B cell (primary cell): Measurements from ENCODE around the gene MAF. TPM values are rescaled to one million over a fixed set of nuclear protein-coding genes. Genes with fewer than 3 reads are reported as not detected.

Source experiments
- ATAC-seq: fragments of 200-7000 bp; cut with Tn5 transposase; one replicate; pipeline ENCODE4 v1.10.0; 2021; ENCODE audit warnings: low read depth, mild to moderate bottlenecking, moderate number of reproducible peaks, moderate library complexity
- CTCF ChIA-PET: fragments of 350-600 bp; sonication (Branson Sonifier 250); formaldehyde crosslinking; loops from one replicate; lab custom pipeline; 2021; ENCODE audit warnings: antibody characterized with exemption, inconsistent platforms; lab: Charles Lee
- POLR2A ChIA-PET: fragments of 350-600 bp; sonication (Branson Sonifier 250); formaldehyde crosslinking; loops from one replicate; lab custom pipeline; 2021; ENCODE audit warnings: antibody characterized with exemption; lab: Charles Lee
- DNase-seq: peaks from one replicate; pipeline ENCODE4 v3.0.0; 2013
- H2AFZ ChIP-seq: 2 replicates; pipeline ENCODE4 v1.6.1; 2012; ENCODE audit warnings: mild to moderate bottlenecking, low read depth, low read length; ENCODE audit not compliant: insufficient read depth, poor library complexity, severe bottlenecking
- H3K27ac ChIP-seq, 2 donors: 1 replicate in 1 of 2; 2 replicates in 1 of 2; pipeline ENCODE4 v1.5.1; 2012 to 2013; ENCODE audit warnings: low read length in 2 of 2, mild to moderate bottlenecking in 2 of 2, moderate library complexity in 1 of 2
- H3K27me3 ChIP-seq, 4 experiments: fragments of 200-600 bp in 1 of 4; sonication (generic) in 1 of 4; replicated peaks in 1 of 4; 1 replicate in 2 of 4; 2 replicates in 2 of 4; pipeline versions ENCODE4 v1.6.1 to v1.7.0; 2013 to 2016; ENCODE audit warnings: low read length in 3 of 4, mild to moderate bottlenecking in 2 of 4, mixed read lengths in 1 of 4, moderate library complexity in 1 of 4; ENCODE audit not compliant: insufficient read depth in 4 of 4, control insufficient read depth in 3 of 4; ENCODE audit errors: control extremely low read depth in 1 of 4
- H3K36me3 ChIP-seq, 2 experiments: replicated peaks in 1 of 2; 1 replicate in 1 of 2; 2 replicates in 1 of 2; pipeline versions ENCODE4 v1.6.1 to v1.7.1; 2013; ENCODE audit warnings: low read length in 1 of 2; ENCODE audit not compliant: insufficient read depth in 2 of 2, control insufficient read depth in 1 of 2; ENCODE audit errors: control extremely low read depth in 1 of 2, extremely low read depth in 1 of 2
- H3K4me1 ChIP-seq, 2 donors: fragments of 200-600 bp in 1 of 2; sonication (generic) in 1 of 2; 1 replicate in 1 of 2; 2 replicates in 1 of 2; pipeline versions ENCODE4 v1.5.1 to v1.6.1; 2013 to 2017; ENCODE audit warnings: low read length in 2 of 2; ENCODE audit not compliant: control insufficient read depth in 2 of 2, insufficient read depth in 2 of 2
- H3K4me2 ChIP-seq: replicated peaks from 2 replicates; pipeline ENCODE3; 2012; ENCODE audit warnings: mild to moderate bottlenecking, low read depth, low read length; ENCODE audit not compliant: poor library complexity, severe bottlenecking
- H3K4me3 ChIP-seq, 5 experiments: fragments of 200-600 bp in 1 of 5; sonication (generic) in 1 of 5; 1 replicate in 3 of 5; 2 replicates in 2 of 5; pipeline versions ENCODE4 v1.5.1 to v1.7.0; 2011 to 2016; ENCODE audit warnings: low read length in 4 of 5, mild to moderate bottlenecking in 4 of 5, low read depth in 2 of 5, control low read depth in 1 of 5, moderate library complexity in 1 of 5; ENCODE audit not compliant: insufficient read depth in 1 of 5; ENCODE audit errors: control extremely low read depth in 1 of 5, extremely low read depth in 1 of 5
- H3K79me2 ChIP-seq: fragments of 200-600 bp; sonication (generic); one replicate; pipeline ENCODE4 v1.6.0; 2016; ENCODE audit warnings: low read length; ENCODE audit not compliant: control insufficient read depth, insufficient read depth
- H3K9ac ChIP-seq: fragments of 200-600 bp; sonication (generic); 2 replicates; pipeline ENCODE4 v1.6.1; 2017; ENCODE audit warnings: mild to moderate bottlenecking, low read length, moderate library complexity
- H3K9me3 ChIP-seq, 3 donors: one replicate each; pipeline versions ENCODE4 v1.6.1 to v1.7.1; 2013; ENCODE audit warnings: low read length in 2 of 3; ENCODE audit not compliant: control insufficient read depth in 2 of 3, insufficient read depth in 1 of 3; ENCODE audit errors: control extremely low read depth in 1 of 3
- H4K20me1 ChIP-seq: 2 replicates; pipeline ENCODE4 v1.6.0; 2012; ENCODE audit warnings: mild to moderate bottlenecking, low read length; ENCODE audit not compliant: insufficient read depth, control insufficient read depth, poor library complexity, severe bottlenecking
- H3K27ac Mint-ChIP-seq: one replicate; pipeline ENCODE4 v1.8.0; 2021; ENCODE audit warnings: mixed read lengths
- H3K27me3 Mint-ChIP-seq: one replicate; pipeline ENCODE4 v1.8.0; 2021; ENCODE audit warnings: mixed read lengths
- H3K4me1 Mint-ChIP-seq: one replicate; pipeline ENCODE4 v1.8.0; 2021; ENCODE audit warnings: mixed read lengths
- H3K4me3 Mint-ChIP-seq: one replicate; pipeline ENCODE4 v1.8.0; 2021; ENCODE audit warnings: mixed read lengths
- H3K9me3 Mint-ChIP-seq: one replicate; pipeline ENCODE4 v1.8.0; 2022; ENCODE audit warnings: mixed read lengths; ENCODE audit not compliant: insufficient read depth
- EZH2 ChIP-seq: IDR thresholded peaks from 2 replicates; pipeline ENCODE4 v1.6.1; 2012; ENCODE audit warnings: borderline replicate concordance, low read depth, mild to moderate bottlenecking, moderate library complexity, low read length; ENCODE audit not compliant: insufficient read depth, poor library complexity, severe bottlenecking
- WGBS: methylation state at CpG from one replicate; pipeline ENCODE4 v1.1.5; 2013; ENCODE audit warnings: missing lambda C conversion rate; ENCODE audit not compliant: insufficient coverage; 5-methylcytosine and 5-hydroxymethylcytosine counted together
- intact Hi-C: fragments of 100-400 bp; cut with micrococcal nuclease; formaldehyde crosslinking; loops from one replicate; pipeline ENCODE4 v1.10.0; 2022
- polyA plus RNA-seq: library from polyadenylated mRNA; depleted of rRNA; stranded (reverse); fragments of >200 nt; gene quantifications from 2 replicates; pipeline ENCODE4 v1.2.3, GENCODE V29; 2012
- total RNA-seq, 2 donors: library from RNA; stranded (reverse); fragments of 120-200 nt in 1 of 2; gene quantifications; 1 replicate in 1 of 2; 2 replicates in 1 of 2; pipeline versions ENCODE4 v1.2.3 to v1.2.4, GENCODE V29; 2013 to 2022
- TF ChIP-seq, protein P1 (sequence below): fragments of 200-600 bp; IDR thresholded peaks from one replicate; pipeline ENCODE4 v1.8.0; 2022; ENCODE audit warnings: antibody characterized with exemption, mild to moderate bottlenecking

MAF gene
- total and polyA plus RNA-seq, 2 donors (not counting 1 experiment from before 2014, with no cell fraction given): 0.30 to 0.49 TPM

GRCh38 chr16:79547085-79547484 lies 53.5 kb downstream of the MAF start:
- intact Hi-C loops: no loop called here
- no peaks in the 10 kb centered on the region for H3K9me3 Mint-ChIP-seq
- no peaks in the 10 kb centered on the region for H4K20me1 ChIP-seq
- no peaks in the 10 kb centered on the region for H3K36me3 ChIP-seq
- DNase-seq: no peak
- H3K79me2 ChIP-seq: no peaks in the 10 kb centered on the region
- ChIA-PET CTCF (no interaction called here), POLR2A (no interaction called here)
- peaks cover 0 to 2% (median 0%) of the 10 kb centered on the region in 3 donors for H3K9me3 ChIP-seq
- 100% methylated on average over 2 of the region's 6 CpGs for WGBS
- no peaks in the 10 kb centered on the region for H3K4me1 Mint-ChIP-seq
- no peak for TF ChIP-seq EZH2
- TF ChIP-seq, protein P1, sequence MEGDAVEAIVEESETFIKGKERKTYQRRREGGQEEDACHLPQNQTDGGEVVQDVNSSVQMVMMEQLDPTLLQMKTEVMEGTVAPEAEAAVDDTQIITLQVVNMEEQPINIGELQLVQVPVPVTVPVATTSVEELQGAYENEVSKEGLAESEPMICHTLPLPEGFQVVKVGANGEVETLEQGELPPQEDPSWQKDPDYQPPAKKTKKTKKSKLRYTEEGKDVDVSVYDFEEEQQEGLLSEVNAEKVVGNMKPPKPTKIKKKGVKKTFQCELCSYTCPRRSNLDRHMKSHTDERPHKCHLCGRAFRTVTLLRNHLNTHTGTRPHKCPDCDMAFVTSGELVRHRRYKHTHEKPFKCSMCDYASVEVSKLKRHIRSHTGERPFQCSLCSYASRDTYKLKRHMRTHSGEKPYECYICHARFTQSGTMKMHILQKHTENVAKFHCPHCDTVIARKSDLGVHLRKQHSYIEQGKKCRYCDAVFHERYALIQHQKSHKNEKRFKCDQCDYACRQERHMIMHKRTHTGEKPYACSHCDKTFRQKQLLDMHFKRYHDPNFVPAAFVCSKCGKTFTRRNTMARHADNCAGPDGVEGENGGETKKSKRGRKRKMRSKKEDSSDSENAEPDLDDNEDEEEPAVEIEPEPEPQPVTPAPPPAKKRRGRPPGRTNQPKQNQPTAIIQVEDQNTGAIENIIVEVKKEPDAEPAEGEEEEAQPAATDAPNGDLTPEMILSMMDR: no peak
- H2AFZ ChIP-seq: no peak overlapping the region
- H3K27ac ChIP-seq: no peak overlapping the region
- no peak overlapping the region for H3K27ac Mint-ChIP-seq
- ATAC-seq: no peak
- no peaks in the 10 kb centered on the region for H3K27me3 ChIP-seq
- H3K4me1 ChIP-seq: no peaks in the 10 kb centered on the region
- H3K4me3 ChIP-seq: no peak overlapping the region
- H3K9ac ChIP-seq: no peak overlapping the region
- peaks cover 12% of the 10 kb centered on the region for H3K27me3 Mint-ChIP-seq
- no peak overlapping the region for H3K4me3 Mint-ChIP-seq
- no peak overlapping the region for H3K4me2 ChIP-seq
